ENCODE data around the gene ZNF761. TPM values are rescaled to one million over a fixed set of nuclear protein-coding genes. Genes with fewer than 3 reads are reported as not detected.
"Not testable (repeated sequence)": the region's sequence is repeated elsewhere in the genome, so short reads cannot be mapped to it uniquely, and the experiment has no call there.

Gene ZNF761
- total and polyA plus RNA-seq, 3 donors from 2014 or later = 6.4 to 15.9 (median 11.2) TPM

- Histone ChIP-seq H3K27me3 (no peaks in the 10 kb centered on the region), H3K9me3 (no peaks in the 10 kb centered on the region), H3K27ac (peak overlapping the region; percentile 63 to 84), H3K4me3 (peak overlapping the region; percentile 76 to 85), H3K36me3 (ENCODE audit: low read depth, missing control alignments) (no peaks in the 10 kb centered on the region), H3K4me1 (peaks cover 9% of the 10 kb centered on the region)
- TF ChIP-seq CTCF (IDR thresholded peaks at IDR 0.05) (no peak), POLR2A (IDR thresholded peaks at IDR 0.05) (no peak)
- peak; percentile 56 for DNase-seq
- WGBS, 2 donors = 0 to 1% methylated on average over 13 to 18 of the region's 18 CpGs
- intact Hi-C loops (cut with DNase I; ENCODE audit: low total_unique reads) = no loop called here
Observed at GRCh38 chr19:53394522-53394973, 37.2 kb upstream of the ZNF761 start.

GRCh38 chr19:53394974-53395839 lies 36.6 kb upstream of the ZNF761 start, which contains the start of gene ZNF765:
Gene ZNF765 (plus strand): TSS chr19:53395149. CDS start chr19:53398016, 2,867 bp downstream.
- peak; percentile 50 to 57 (median 55) for TF ChIP-seq CTCF (IDR thresholded peaks at IDR 0.05)
- peak; percentile 36 for TF ChIP-seq POLR2A (IDR thresholded peaks at IDR 0.05)
- peak; percentile 98 for DNase-seq
- 0% methylated on average over 51 to 58 of the region's 58 CpGs for WGBS, 2 donors
- Histone ChIP-seq H3K27me3 (no peaks in the 10 kb centered on the region), H3K4me1 (peaks cover 9% of the 10 kb centered on the region), H3K36me3 (ENCODE audit: low read depth, missing control alignments) (peaks cover 4% of the 10 kb centered on the region), H3K4me3 (peak within 1 kb of the TSS; percentile 76 to 85), H3K9me3 (no peaks in the 10 kb centered on the region), H3K27ac (peak within 1 kb of the TSS; percentile 63 to 84)
- intact Hi-C loops (cut with DNase I; ENCODE audit: low total_unique reads) = no loop called here

- H3K9me3 ChIP-seq; H3K27me3 ChIP-seq; DNase-seq; H3K4me1 ChIP-seq; H3K36me3 ChIP-seq (ENCODE audit: low read depth, missing control alignments); intact Hi-C loops (cut with DNase I; ENCODE audit: low total_unique reads): not testable (repeated sequence)
- 5 to 6% methylated on average over 9 of the region's 9 CpGs for WGBS, 2 donors
- H3K27ac ChIP-seq = peak overlapping the region; percentile 63 to 84
- H3K4me3 ChIP-seq = peak overlapping the region; percentile 76 to 85
Observed at GRCh38 chr19:53395840-53396524, 35.8 kb upstream of the ZNF761 start.

- Histone ChIP-seq H3K4me3 (peak overlapping the region; percentile 76 to 85), H3K9me3 (no peaks in the 10 kb centered on the region), H3K27me3 (no peaks in the 10 kb centered on the region), H3K4me1 (peaks cover 9% of the 10 kb centered on the region), H3K27ac (peak overlapping the region in 1 of 2 donors; percentile 84), H3K36me3 (ENCODE audit: low read depth, missing control alignments) (peaks cover 5% of the 10 kb centered on the region)
- intact Hi-C loops (cut with DNase I; ENCODE audit: low total_unique reads) = no loop called here
- no peak for DNase-seq
- WGBS, 2 donors = 0% methylated on average over 1 of the region's 1 CpG
- TF ChIP-seq CTCF (IDR thresholded peaks at IDR 0.05) (no peak), POLR2A (IDR thresholded peaks at IDR 0.05) (no peak)
Observed at GRCh38 chr19:53396525-53396868, 35.3 kb upstream of the ZNF761 start.

GRCh38 chr19:53397918-53398317 lies 33.9 kb upstream of the ZNF761 start:
- intact Hi-C loops (cut with DNase I; ENCODE audit: low total_unique reads); H3K27me3 ChIP-seq; H3K9me3 ChIP-seq; DNase-seq; H3K4me3 ChIP-seq; H3K4me1 ChIP-seq; H3K27ac ChIP-seq; H3K36me3 ChIP-seq (ENCODE audit: low read depth, missing control alignments): not testable (repeated sequence)
- WGBS, 2 donors = 58 to 60% methylated on average over 1 of the region's 1 CpG
